ENCODE data around the gene N4BP3. TPM values are rescaled to one million over a fixed set of nuclear protein-coding genes. Genes with fewer than 3 reads are reported as not detected.

N4BP3 gene
- polyA plus RNA-seq, 3 donors, result 0.01 TPM; not detected in 2

DNA sequence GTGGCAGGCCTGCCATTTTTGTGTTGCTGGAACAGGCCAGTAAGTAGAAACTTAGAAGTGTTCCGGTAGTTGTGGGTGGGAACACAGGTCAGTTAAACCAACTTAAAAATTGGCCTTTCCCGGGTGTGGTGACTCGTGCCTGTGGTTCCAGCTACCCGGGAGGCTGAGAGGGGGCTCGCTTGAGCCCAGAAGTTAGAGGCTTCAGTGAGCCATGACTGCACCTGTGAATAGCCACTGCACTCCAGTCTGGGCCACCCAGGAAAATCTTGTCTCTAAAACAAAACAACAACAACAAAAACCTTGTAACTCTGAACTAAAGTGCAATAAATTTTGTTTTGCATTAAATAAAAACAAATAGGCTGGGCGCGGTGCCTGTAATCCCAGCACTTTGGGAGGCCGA is 41.7 kb downstream of the N4BP3 start:
- WGBS (ENCODE audit: insufficient coverage), result 80% methylated on average over 5 of the region's 8 CpGs
- H3K4me1 Mint-ChIP-seq, result peaks cover 17% of the 10 kb centered on the region
- no peak overlapping the region for H2AFZ ChIP-seq (ENCODE audit: insufficient read depth, low read depth, low read length, poor library complexity, severe bottlenecking)
- peaks cover 10 to 12% of the 10 kb centered on the region in 2 donors for H3K36me3 ChIP-seq (replicated peaks in 1 of 2; ENCODE audit: control insufficient read depth in 1 of 2, insufficient read depth in 2 of 2, low read length in 2 of 2)
- intact Hi-C loops (cut with micrococcal nuclease), result loop anchor here in 1 of 2 donors (2.0 kb wide), 1 partner anchor 24 kb away; the partner anchor contains the start of gene RMND5B
- H3K27ac Mint-ChIP-seq, result no peak overlapping the region
- H3K4me2 ChIP-seq (replicated peaks; ENCODE audit: extremely low read depth, low read length, poor library complexity, severe bottlenecking), result no peak overlapping the region
- no peak for TF ChIP-seq CTCF (IDR thresholded peaks at IDR 0.05)
- no peaks in the 10 kb centered on the region for H3K9me3 ChIP-seq (replicated peaks in 1 of 2; ENCODE audit: control insufficient read depth in 1 of 2, insufficient read depth in 1 of 2, low read length in 2 of 2)
- no peaks in the 10 kb centered on the region for H4K20me1 ChIP-seq (ENCODE audit: insufficient read depth, low read length)
- H3K27ac ChIP-seq (ENCODE audit: low read depth in 1 of 2, low read length in 2 of 2), result no peak overlapping the region
- no peaks in the 10 kb centered on the region for H3K27me3 Mint-ChIP-seq (ENCODE audit: low read depth in 3 of 3)
- peaks cover 9 to 17% of the 10 kb centered on the region in 2 donors for H3K4me1 ChIP-seq (ENCODE audit: control insufficient read depth in 1 of 2, insufficient read depth in 2 of 2, low read length in 2 of 2)
- no peaks in the 10 kb centered on the region for H3K27me3 ChIP-seq (ENCODE audit: control insufficient read depth in 2 of 2, insufficient read depth in 2 of 2, low read length in 2 of 2)
- peaks cover 10% of the 10 kb centered on the region for H3K79me2 ChIP-seq (ENCODE audit: insufficient read depth, low read length)
- H3K9ac ChIP-seq (ENCODE audit: insufficient read depth, low read length, poor library complexity, severe bottlenecking), result no peak overlapping the region
- no peak for DNase-seq
- peaks cover 0 to 3% (median 0%) of the 10 kb centered on the region in 7 donors for H3K9me3 Mint-ChIP-seq
- no peak overlapping the region for H3K4me3 ChIP-seq (replicated peaks in 1 of 3; ENCODE audit: low read depth in 2 of 3, low read length in 3 of 3)
- no peak overlapping the region for H3K4me3 Mint-ChIP-seq
- peaks cover 11 to 16% of the 10 kb centered on the region in 2 donors for H3K36me3 Mint-ChIP-seq

DNA sequence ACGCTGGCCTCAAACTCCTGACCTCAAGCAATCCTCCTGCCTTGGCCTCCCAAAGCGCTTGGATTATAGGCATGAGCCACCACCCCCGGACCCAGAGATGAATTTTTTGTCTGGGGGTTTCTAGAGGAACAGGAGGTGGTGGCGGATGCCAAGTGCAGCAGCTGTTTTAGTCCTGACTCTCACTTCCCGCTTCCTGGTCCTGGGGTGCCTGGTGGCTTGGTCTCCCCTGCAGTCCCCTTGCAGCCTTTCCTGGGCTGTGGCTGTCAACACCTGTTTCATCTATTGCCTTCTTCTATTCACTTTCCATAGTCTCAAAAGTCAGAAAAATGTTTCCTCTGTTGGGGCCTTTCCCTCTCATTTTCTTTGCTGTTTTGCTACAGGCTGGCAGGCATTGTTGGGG is 46.8 kb downstream of the N4BP3 start:
- intact Hi-C loops (cut with micrococcal nuclease), result no loop called here
- peaks cover 8 to 23% (median 12%) of the 10 kb centered on the region in 3 donors for H3K27me3 Mint-ChIP-seq (ENCODE audit: low read depth in 3 of 3)
- 64% methylated on average over 2 of the region's 5 CpGs for WGBS (ENCODE audit: insufficient coverage)

More for the DNA sequence above, 46.8 kb downstream of the N4BP3 start:
- H3K9ac ChIP-seq (ENCODE audit: insufficient read depth, low read length, poor library complexity, severe bottlenecking), result no peak overlapping the region
- no peaks in the 10 kb centered on the region for H4K20me1 ChIP-seq (ENCODE audit: insufficient read depth, low read length)
- H3K27me3 ChIP-seq (ENCODE audit: control insufficient read depth in 2 of 2, insufficient read depth in 2 of 2, low read length in 2 of 2), result peaks cover 0 to 4% of the 10 kb centered on the region in 2 donors
- Mint-ChIP-seq H3K9me3 (no peaks in the 10 kb centered on the region), H3K4me3 (no peak overlapping the region), H3K27ac (no peak overlapping the region), H3K4me1 (peaks cover 10% of the 10 kb centered on the region), H3K36me3 (no peaks in the 10 kb centered on the region)
- no peak for DNase-seq
- no peaks in the 10 kb centered on the region for H3K9me3 ChIP-seq (replicated peaks in 1 of 2; ENCODE audit: control insufficient read depth in 1 of 2, insufficient read depth in 1 of 2, low read length in 2 of 2)
- H3K36me3 ChIP-seq (replicated peaks in 1 of 2; ENCODE audit: control insufficient read depth in 1 of 2, insufficient read depth in 2 of 2, low read length in 2 of 2), result no peaks in the 10 kb centered on the region
- H3K4me2 ChIP-seq (replicated peaks; ENCODE audit: extremely low read depth, low read length, poor library complexity, severe bottlenecking), result no peak overlapping the region
- no peak for TF ChIP-seq CTCF (IDR thresholded peaks at IDR 0.05)
- H3K4me1 ChIP-seq (ENCODE audit: control insufficient read depth in 1 of 2, insufficient read depth in 2 of 2, low read length in 2 of 2), result peaks cover 8 to 9% of the 10 kb centered on the region in 2 donors
- H3K79me2 ChIP-seq (ENCODE audit: insufficient read depth, low read length), result no peaks in the 10 kb centered on the region
- H2AFZ ChIP-seq (ENCODE audit: insufficient read depth, low read depth, low read length, poor library complexity, severe bottlenecking), result no peak overlapping the region
- H3K4me3 ChIP-seq (replicated peaks in 1 of 3; ENCODE audit: low read depth in 2 of 3, low read length in 3 of 3), result no peak overlapping the region
- no peak overlapping the region for H3K27ac ChIP-seq (ENCODE audit: low read depth in 1 of 2, low read length in 2 of 2)
